Hepatocyte (in vitro differentiated cells): ENCODE measurements around the gene SCN1A. TPM values are rescaled to one million over a fixed set of nuclear protein-coding genes. Genes with fewer than 3 reads are reported as not detected.

ENCODE experiments used
- DNase-seq: peaks from one replicate; pipeline ENCODE4 v3.0.0-alpha.2; 2016; ENCODE audit warnings: low spot score
- H2AFZ ChIP-seq: fragments of 200-600 bp; sonication (generic); 2 replicates; pipeline ENCODE4 v1.6.0; 2016; ENCODE audit warnings: antibody characterized with exemption, mild to moderate bottlenecking
- H3K27ac ChIP-seq: fragments of 200-600 bp; sonication (generic); 2 replicates; pipeline ENCODE4 v1.5.1; 2016; ENCODE audit warnings: mild to moderate bottlenecking
- H3K27me3 ChIP-seq: fragments of 200-600 bp; sonication (generic); 2 replicates; pipeline ENCODE4 v1.6.1; 2016
- H3K36me3 ChIP-seq: fragments of 200-600 bp; sonication (generic); replicated peaks from 2 replicates; pipeline ENCODE4 v1.5.1; 2016; ENCODE audit warnings: low read depth; ENCODE audit not compliant: insufficient read depth
- H3K4me1 ChIP-seq: fragments of 200-600 bp; sonication (generic); 2 replicates; pipeline ENCODE4 v1.5.1; 2016; ENCODE audit warnings: mild to moderate bottlenecking, moderate library complexity; ENCODE audit not compliant: insufficient read depth
- H3K4me2 ChIP-seq: fragments of 200-600 bp; sonication (generic); 2 replicates; pipeline ENCODE4 v1.6.0; 2016
- H3K4me3 ChIP-seq: fragments of 200-600 bp; sonication (generic); 2 replicates; pipeline ENCODE4 v1.5.1; 2016; ENCODE audit warnings: mild to moderate bottlenecking
- H3K79me2 ChIP-seq: fragments of 200-600 bp; sonication (generic); 2 replicates; pipeline ENCODE4 v1.6.0; 2017; ENCODE audit warnings: mild to moderate bottlenecking
- H3K9me2 ChIP-seq: fragments of 200-600 bp; sonication (generic); replicated peaks from 2 replicates; pipeline ENCODE4 v1.6.0; 2017; ENCODE audit warnings: mild to moderate bottlenecking; ENCODE audit not compliant: insufficient read depth
- H3K9me3 ChIP-seq: fragments of 200-600 bp; sonication (generic); 2 replicates; pipeline ENCODE4 v1.5.1; 2016; ENCODE audit warnings: low read depth, mild to moderate bottlenecking
- H4K20me1 ChIP-seq: fragments of 200-600 bp; sonication (generic); 2 replicates; pipeline ENCODE4 v1.6.0; 2016; ENCODE audit warnings: mild to moderate bottlenecking; ENCODE audit not compliant: insufficient read depth, poor library complexity, severe bottlenecking
- CTCF ChIP-seq: fragments of 200-600 bp; sonication (generic); IDR thresholded peaks from 2 replicates; pipeline ENCODE4 v1.5.1; 2016; ENCODE audit warnings: antibody characterized with exemption, mild to moderate bottlenecking; ENCODE audit not compliant: poor library complexity
- EZH2 ChIP-seq: fragments of 200-600 bp; sonication (generic); IDR thresholded peaks from 2 replicates; pipeline ENCODE4 v1.6.1; 2016; ENCODE audit warnings: antibody characterized with exemption, mild to moderate bottlenecking, borderline replicate concordance
- EZH2phosphoT487 ChIP-seq: fragments of 200-600 bp; sonication (generic); IDR thresholded peaks from one replicate; pipeline ENCODE4 v1.6.1; 2018; ENCODE audit warnings: antibody characterized with exemption, mild to moderate bottlenecking, low read depth, moderate library complexity; ENCODE audit not compliant: unreplicated experiment, severe bottlenecking
- WGBS: methylation state at CpG from one replicate; pipeline ENCODE4 v1.1.6; 2016; ENCODE audit warnings: low lambda C conversion rate; ENCODE audit errors: missing lambda C conversion rate; 5-methylcytosine and 5-hydroxymethylcytosine counted together
- polyA plus RNA-seq: library from polyadenylated mRNA; unstranded; fragments of >200 nt; fragmentation: Nextera tagmentation; extraction: Ambion mirVana; gene quantifications from 2 replicates; pipeline ENCODE4 v1.2.1, GENCODE V29; 2016
- total RNA-seq: library from RNA; depleted of rRNA; stranded (reverse); fragments of >200 nt; gene quantifications from 2 replicates; pipeline ENCODE4 v1.2.3, GENCODE V29; 2014

SCN1A gene
- total and polyA plus RNA-seq, 2 experiments from 2014 or later = 0.03 TPM; not detected in 1

GRCh38 chr2:166138667-166139066, 10.8 kb upstream of the SCN1A start:
- no peak overlapping the region for H3K4me2 ChIP-seq
- DNase-seq = no peak
- H3K9me3 ChIP-seq = no peaks in the 10 kb centered on the region
- H3K27me3 ChIP-seq = no peaks in the 10 kb centered on the region
- H3K79me2 ChIP-seq = no peaks in the 10 kb centered on the region
- no peak for TF ChIP-seq EZH2
- no peak for TF ChIP-seq CTCF
- TF ChIP-seq EZH2phosphoT487 = no peak
- WGBS = 90% methylated on average over 1 of the region's 1 CpG
- H4K20me1 ChIP-seq = no peaks in the 10 kb centered on the region
- H2AFZ ChIP-seq = no peak overlapping the region
- no peaks in the 10 kb centered on the region for H3K36me3 ChIP-seq
- H3K27ac ChIP-seq = no peak overlapping the region
- no peaks in the 10 kb centered on the region for H3K9me2 ChIP-seq
- no peak overlapping the region for H3K4me3 ChIP-seq
- H3K4me1 ChIP-seq = peaks cover 17% of the 10 kb centered on the region

GRCh38 chr2:166138144-166138543, 10.3 kb upstream of the SCN1A start:
- Histone ChIP-seq H3K4me3 (no peak overlapping the region), H3K9me2 (no peaks in the 10 kb centered on the region), H2AFZ (no peak overlapping the region), H3K79me2 (no peaks in the 10 kb centered on the region), H3K9me3 (no peaks in the 10 kb centered on the region), H3K36me3 (no peaks in the 10 kb centered on the region), H4K20me1 (no peaks in the 10 kb centered on the region), H3K4me1 (peaks cover 17% of the 10 kb centered on the region), H3K27me3 (no peaks in the 10 kb centered on the region), H3K4me2 (no peak overlapping the region), H3K27ac (no peak overlapping the region)
- 95% methylated on average over 2 of the region's 2 CpGs for WGBS
- TF ChIP-seq EZH2phosphoT487 (no peak), EZH2 (no peak), CTCF (no peak)
- no peak for DNase-seq

- H2AFZ ChIP-seq = no peak overlapping the region
- H3K27me3 ChIP-seq = no peaks in the 10 kb centered on the region
- H3K4me2 ChIP-seq = no peak overlapping the region
- no peaks in the 10 kb centered on the region for H3K36me3 ChIP-seq
- H3K4me1 ChIP-seq = peaks cover 17% of the 10 kb centered on the region
- no peaks in the 10 kb centered on the region for H3K9me2 ChIP-seq
- no peak overlapping the region for H3K27ac ChIP-seq
- no peaks in the 10 kb centered on the region for H3K9me3 ChIP-seq
- no peaks in the 10 kb centered on the region for H3K79me2 ChIP-seq
- 86% methylated on average over 2 of the region's 2 CpGs for WGBS
- H4K20me1 ChIP-seq = no peaks in the 10 kb centered on the region
- H3K4me3 ChIP-seq = no peak overlapping the region
- no peak for DNase-seq
- TF ChIP-seq CTCF (no peak), EZH2phosphoT487 (no peak), EZH2 (no peak)
Measured at GRCh38 chr2:166137331-166137730, 9.5 kb upstream of the SCN1A start.

GRCh38 chr2:166135849-166136258, 8.0 kb upstream of the SCN1A start:
- H4K20me1 ChIP-seq = no peaks in the 10 kb centered on the region
- H3K4me2 ChIP-seq = no peak overlapping the region
- H3K9me3 ChIP-seq = no peaks in the 10 kb centered on the region
- H3K27ac ChIP-seq = peak overlapping the region; percentile 28
- H3K79me2 ChIP-seq = no peaks in the 10 kb centered on the region
- no peak for DNase-seq
- 96% methylated on average over 2 of the region's 2 CpGs for WGBS
- H3K4me3 ChIP-seq = no peak overlapping the region
- H3K27me3 ChIP-seq = no peaks in the 10 kb centered on the region
- no peaks in the 10 kb centered on the region for H3K9me2 ChIP-seq
- no peaks in the 10 kb centered on the region for H3K36me3 ChIP-seq
- TF ChIP-seq EZH2 (no peak), EZH2phosphoT487 (no peak), CTCF (no peak)
- peaks cover 17% of the 10 kb centered on the region for H3K4me1 ChIP-seq
- no peak overlapping the region for H2AFZ ChIP-seq
